Gastrocnemius medialis (tissue), 4 donors: Measurements from ENCODE around the gene ARHGAP42.

Experiments used
- POLR2A ChIP-seq, 2 donors: fragments of 450-650 bp; IDR thresholded peaks; one replicate each; pipeline ENCODE4 v1.6.1; 2017; ENCODE audit warnings: antibody characterized with exemption in 2 of 2, mild to moderate bottlenecking in 2 of 2, moderate library complexity in 2 of 2
- TF ChIP-seq, protein P1 (sequence below), 5 experiments: fragments of 450-650 bp in 3 of 5; fragments of 200-600 bp in 2 of 5; sonication (generic) in 2 of 5; IDR thresholded peaks in 4 of 5; conservative IDR thresholded peaks in 1 of 5; 1 replicate in 4 of 5; 2 replicates in 1 of 5; pipeline ENCODE4 v1.5.1; 2016 to 2019; ENCODE audit warnings: antibody characterized with exemption in 5 of 5, mild to moderate bottlenecking in 3 of 5, moderate library complexity in 3 of 5

DNA sequence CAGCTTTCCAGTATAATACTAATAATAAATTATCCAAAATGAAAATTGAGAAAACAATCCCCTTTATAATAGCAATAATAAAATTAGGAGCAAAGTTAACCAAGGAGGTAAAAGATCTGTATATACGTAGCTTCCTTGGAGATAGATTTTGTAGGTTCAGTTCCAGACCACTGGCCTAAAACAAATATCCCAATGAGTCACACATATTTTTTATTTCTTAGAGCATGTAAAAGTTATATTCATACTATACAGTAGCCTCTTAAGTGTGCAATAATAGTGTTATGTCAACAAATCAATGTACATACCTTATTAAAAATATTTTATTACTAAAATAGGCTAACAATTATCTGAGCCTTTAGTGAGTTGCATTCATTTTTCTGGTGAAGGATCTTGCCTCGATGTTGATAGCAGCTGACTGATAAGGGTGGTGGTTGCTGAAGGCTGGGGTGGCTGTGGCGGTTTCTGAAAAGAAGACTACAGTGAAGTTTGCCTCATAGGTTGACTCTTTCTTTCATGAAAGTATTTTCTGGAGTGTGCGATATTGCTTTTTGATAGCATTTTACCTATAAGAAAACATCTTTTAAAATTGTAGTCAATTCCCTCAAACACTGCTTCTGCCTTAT lies 178.5 kb downstream of the ARHGAP42 start:
- no peak for TF ChIP-seq POLR2A (IDR thresholded peaks at IDR 0.05)
- TF ChIP-seq, protein P1, sequence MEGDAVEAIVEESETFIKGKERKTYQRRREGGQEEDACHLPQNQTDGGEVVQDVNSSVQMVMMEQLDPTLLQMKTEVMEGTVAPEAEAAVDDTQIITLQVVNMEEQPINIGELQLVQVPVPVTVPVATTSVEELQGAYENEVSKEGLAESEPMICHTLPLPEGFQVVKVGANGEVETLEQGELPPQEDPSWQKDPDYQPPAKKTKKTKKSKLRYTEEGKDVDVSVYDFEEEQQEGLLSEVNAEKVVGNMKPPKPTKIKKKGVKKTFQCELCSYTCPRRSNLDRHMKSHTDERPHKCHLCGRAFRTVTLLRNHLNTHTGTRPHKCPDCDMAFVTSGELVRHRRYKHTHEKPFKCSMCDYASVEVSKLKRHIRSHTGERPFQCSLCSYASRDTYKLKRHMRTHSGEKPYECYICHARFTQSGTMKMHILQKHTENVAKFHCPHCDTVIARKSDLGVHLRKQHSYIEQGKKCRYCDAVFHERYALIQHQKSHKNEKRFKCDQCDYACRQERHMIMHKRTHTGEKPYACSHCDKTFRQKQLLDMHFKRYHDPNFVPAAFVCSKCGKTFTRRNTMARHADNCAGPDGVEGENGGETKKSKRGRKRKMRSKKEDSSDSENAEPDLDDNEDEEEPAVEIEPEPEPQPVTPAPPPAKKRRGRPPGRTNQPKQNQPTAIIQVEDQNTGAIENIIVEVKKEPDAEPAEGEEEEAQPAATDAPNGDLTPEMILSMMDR (IDR thresholded peaks at IDR 0.05 in 4 of 5, conservative IDR thresholded peaks at IDR 0.05 in 1 of 5) = no peak
